Measurements from ENCODE around the gene GC. TPM values are rescaled to one million over a fixed set of nuclear protein-coding genes. Genes with fewer than 3 reads are reported as not detected.

The GC gene
- total RNA-seq, 2 donors from 2014 or later, result 16.2 to 34.8 TPM

DNA sequence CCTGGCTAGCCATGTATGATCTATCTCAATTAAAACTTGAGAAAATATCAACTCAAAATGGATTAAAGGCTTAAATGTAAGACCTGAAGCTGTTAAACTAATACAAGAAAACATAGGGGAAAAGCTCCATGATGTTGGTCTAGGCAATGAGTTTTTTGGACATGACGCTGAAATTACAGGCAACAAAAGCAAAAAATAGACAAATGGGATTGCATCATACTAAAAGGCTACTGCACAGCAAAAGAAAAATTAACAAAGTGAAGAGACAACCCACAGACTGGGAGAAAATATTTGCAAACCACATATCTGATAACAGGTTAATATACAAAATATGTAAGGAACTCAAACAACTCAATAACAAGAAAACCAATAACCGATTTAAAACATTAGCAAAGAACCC is 8.4 kb downstream of the GC start:
- 87 to 92% methylated on average over 2 of the region's 2 CpGs for WGBS, 2 donors
- DNase-seq (no peak), ATAC-seq (no peak)
- intact Hi-C loops (cut with DNase I), result no loop called here
- Histone ChIP-seq H3K36me3 (replicated peaks in 1 of 2; ENCODE audit: insufficient read depth in 1 of 2, low read depth in 2 of 2) (no peaks in the 10 kb centered on the region), H3K27ac (no peak overlapping the region), H3K4me3 (no peak overlapping the region), H3K9me3 (no peaks in the 10 kb centered on the region), H3K27me3 (no peaks in the 10 kb centered on the region), H3K4me1 (no peaks in the 10 kb centered on the region)
- TF ChIP-seq, protein P1, sequence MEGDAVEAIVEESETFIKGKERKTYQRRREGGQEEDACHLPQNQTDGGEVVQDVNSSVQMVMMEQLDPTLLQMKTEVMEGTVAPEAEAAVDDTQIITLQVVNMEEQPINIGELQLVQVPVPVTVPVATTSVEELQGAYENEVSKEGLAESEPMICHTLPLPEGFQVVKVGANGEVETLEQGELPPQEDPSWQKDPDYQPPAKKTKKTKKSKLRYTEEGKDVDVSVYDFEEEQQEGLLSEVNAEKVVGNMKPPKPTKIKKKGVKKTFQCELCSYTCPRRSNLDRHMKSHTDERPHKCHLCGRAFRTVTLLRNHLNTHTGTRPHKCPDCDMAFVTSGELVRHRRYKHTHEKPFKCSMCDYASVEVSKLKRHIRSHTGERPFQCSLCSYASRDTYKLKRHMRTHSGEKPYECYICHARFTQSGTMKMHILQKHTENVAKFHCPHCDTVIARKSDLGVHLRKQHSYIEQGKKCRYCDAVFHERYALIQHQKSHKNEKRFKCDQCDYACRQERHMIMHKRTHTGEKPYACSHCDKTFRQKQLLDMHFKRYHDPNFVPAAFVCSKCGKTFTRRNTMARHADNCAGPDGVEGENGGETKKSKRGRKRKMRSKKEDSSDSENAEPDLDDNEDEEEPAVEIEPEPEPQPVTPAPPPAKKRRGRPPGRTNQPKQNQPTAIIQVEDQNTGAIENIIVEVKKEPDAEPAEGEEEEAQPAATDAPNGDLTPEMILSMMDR (IDR thresholded peaks at IDR 0.05), result no peak
- no peak for TF ChIP-seq POLR2A (IDR thresholded peaks at IDR 0.05)

DNA sequence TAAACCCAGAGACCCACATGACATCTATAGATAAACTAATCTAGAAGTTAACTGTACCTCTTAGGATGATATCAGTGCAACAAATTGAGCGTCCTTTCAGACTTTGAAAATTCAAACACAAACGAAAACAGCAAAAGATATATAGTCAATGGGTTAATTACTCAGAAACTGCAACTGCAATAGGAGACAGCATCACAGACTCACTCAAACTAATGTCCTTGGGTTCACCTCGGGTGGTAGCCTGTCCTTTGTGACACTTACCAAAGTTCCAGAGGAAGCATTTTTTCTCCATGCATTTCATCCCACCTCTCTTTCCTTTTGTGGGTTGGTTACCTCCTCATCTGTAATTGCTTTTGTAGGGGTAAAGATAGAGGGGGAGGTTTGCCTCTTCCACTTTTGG is 9.7 kb downstream of the GC start:
- ATAC-seq (no peak), DNase-seq (no peak)
- H3K36me3 ChIP-seq (replicated peaks in 1 of 2; ENCODE audit: insufficient read depth in 1 of 2, low read depth in 2 of 2), result no peaks in the 10 kb centered on the region
- no peaks in the 10 kb centered on the region for H3K27me3 ChIP-seq
- no peak overlapping the region for H3K27ac ChIP-seq
- H3K9me3 ChIP-seq, result no peaks in the 10 kb centered on the region
- WGBS, 2 donors, result 43 to 48% methylated on average over 3 of the region's 3 CpGs
- H3K4me3 ChIP-seq, result no peak overlapping the region
- H3K4me1 ChIP-seq, result no peaks in the 10 kb centered on the region
- intact Hi-C loops (cut with DNase I), result no loop called here
- no peak for TF ChIP-seq POLR2A (IDR thresholded peaks at IDR 0.05)
- TF ChIP-seq, protein P1 (IDR thresholded peaks at IDR 0.05), result no peak

DNA sequence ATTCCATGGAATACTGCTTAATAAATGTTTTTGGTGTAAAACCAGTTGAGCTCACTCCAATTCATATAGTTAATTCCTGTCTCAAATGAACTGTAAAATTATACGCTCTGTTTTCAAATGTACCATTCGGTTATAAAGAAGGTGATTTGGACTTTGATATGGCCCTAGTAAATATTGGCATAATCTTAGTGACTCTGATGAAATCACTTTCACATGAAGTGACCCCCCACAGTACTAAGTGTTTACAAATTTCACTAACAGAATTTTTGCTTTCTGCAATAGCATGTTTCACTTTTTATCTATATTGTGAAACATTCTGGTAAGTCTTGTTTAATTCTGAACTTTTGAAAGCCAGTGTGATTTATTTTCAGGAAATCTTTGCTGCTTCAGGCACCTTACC is 10.9 kb downstream of the GC start:
- DNase-seq (no peak), ATAC-seq (no peak)
- Histone ChIP-seq H3K4me3 (no peak overlapping the region), H3K9me3 (no peaks in the 10 kb centered on the region), H3K36me3 (replicated peaks in 1 of 2; ENCODE audit: insufficient read depth in 1 of 2, low read depth in 2 of 2) (no peaks in the 10 kb centered on the region), H3K27me3 (no peaks in the 10 kb centered on the region), H3K27ac (no peak overlapping the region), H3K4me1 (no peaks in the 10 kb centered on the region)
- no peak for TF ChIP-seq POLR2A (IDR thresholded peaks at IDR 0.05)
- TF ChIP-seq, protein P1 (IDR thresholded peaks at IDR 0.05), result no peak
- WGBS, 2 donors, result 35 to 47% methylated on average over 2 of the region's 2 CpGs
- intact Hi-C loops (cut with DNase I), result no loop called here

DNA sequence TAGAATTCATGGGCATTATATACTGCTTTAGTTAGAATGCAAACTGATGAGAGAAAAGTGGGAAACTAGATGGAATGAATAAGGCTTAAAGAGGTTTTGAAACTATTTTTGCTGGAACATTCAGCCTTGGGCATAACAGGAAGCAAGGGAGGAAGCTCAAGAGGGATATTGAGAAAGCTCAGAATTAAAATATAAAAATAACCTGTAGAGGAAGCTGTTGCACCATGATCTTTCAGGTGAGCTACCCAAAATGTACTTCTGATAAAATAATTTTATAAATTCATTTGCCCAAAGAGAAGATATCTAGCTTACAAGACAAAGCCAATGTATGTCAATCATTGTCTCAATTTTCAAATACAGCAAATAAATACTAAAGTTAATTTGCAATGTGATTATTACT is 11.3 kb downstream of the GC start:
- Histone ChIP-seq H3K27ac (no peak overlapping the region), H3K36me3 (replicated peaks in 1 of 2; ENCODE audit: insufficient read depth in 1 of 2, low read depth in 2 of 2) (no peaks in the 10 kb centered on the region), H3K27me3 (no peaks in the 10 kb centered on the region), H3K9me3 (no peaks in the 10 kb centered on the region), H3K4me3 (no peak overlapping the region), H3K4me1 (no peaks in the 10 kb centered on the region)
- intact Hi-C loops (cut with DNase I), result no loop called here
- no peak for TF ChIP-seq POLR2A (IDR thresholded peaks at IDR 0.05)
- TF ChIP-seq, protein P1 (IDR thresholded peaks at IDR 0.05), result peak in 6 of 7 experiments; percentile 26 to 68 (median 54)
- ATAC-seq (no peak), DNase-seq (no peak)

DNA sequence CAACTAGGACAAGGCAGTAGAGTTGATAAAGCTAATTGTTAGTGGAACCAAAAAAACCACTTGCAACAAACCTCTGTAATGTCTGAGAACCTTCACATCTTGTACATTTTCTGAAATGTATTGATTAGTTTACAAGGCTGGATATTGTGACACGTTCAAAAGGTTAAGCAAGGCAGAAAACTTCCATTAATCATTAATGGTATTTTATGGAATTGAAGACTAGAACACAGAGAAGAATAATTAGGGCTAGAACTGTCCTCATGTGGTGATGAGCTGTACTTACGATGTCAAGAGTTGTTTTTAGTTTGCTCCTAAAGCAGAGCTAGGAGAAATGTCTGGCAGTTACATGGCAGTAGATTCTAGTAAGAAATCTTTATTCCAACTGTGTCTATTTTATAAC is 12.3 kb downstream of the GC start:
- TF ChIP-seq POLR2A (IDR thresholded peaks at IDR 0.05), result no peak
- TF ChIP-seq, protein P1 (IDR thresholded peaks at IDR 0.05), result no peak
- ATAC-seq, result no peak
- Histone ChIP-seq H3K4me1 (no peaks in the 10 kb centered on the region), H3K27me3 (no peaks in the 10 kb centered on the region), H3K36me3 (replicated peaks in 1 of 2; ENCODE audit: insufficient read depth in 1 of 2, low read depth in 2 of 2) (no peaks in the 10 kb centered on the region), H3K4me3 (no peak overlapping the region), H3K27ac (no peak overlapping the region), H3K9me3 (no peaks in the 10 kb centered on the region)
- 22 to 31% methylated on average over 2 of the region's 2 CpGs for WGBS, 2 donors
- intact Hi-C loops (cut with DNase I), result no loop called here
- DNase-seq, result no peak
